HCT116 (cell line): Measurements from ENCODE around the gene SEC11A. TPM values are rescaled to one million over a fixed set of nuclear protein-coding genes. Genes with fewer than 3 reads are reported as not detected.

Experiments
- ATAC-seq: fragments of 200-7000 bp; cut with Tn5 transposase; 2 replicates; pipeline ENCODE4 v1.9.1; 2020; ENCODE audit warnings: mild to moderate bottlenecking, moderate library complexity
- BruUV-seq: library from RNA; stranded (reverse); fragments of 400-500 nt; replicated peaks from 2 replicates; lab custom pipeline; 2021; lab: Mats Ljungman, UMichigan
- CTCF ChIA-PET: fragments of 300-600 bp; sonication (Branson Sonifier 250); formaldehyde crosslinking; loops from one replicate; lab custom pipeline; 2021; ENCODE audit warnings: antibody characterized with exemption; lab: Charles Lee
- POLR2A ChIA-PET: fragments of 300-600, 350-600 bp; sonication (Branson Sonifier 250); formaldehyde crosslinking; loops from one replicate; lab custom pipeline; 2021; ENCODE audit warnings: antibody characterized with exemption; lab: Charles Lee
- RAD21 ChIA-PET, 2 experiments: fragments of 300-600 bp; sonication (Branson Sonifier 250); formaldehyde crosslinking; loops; one replicate each; lab custom pipeline; 2023; ENCODE audit warnings: low total read pairs in 2 of 2; ENCODE audit not compliant: uncharacterized antibody in 2 of 2, unreplicated experiment in 2 of 2, low non-redundant PET in 1 of 2; lab: Charles Lee
- DNase-seq: peaks from one replicate; pipeline ENCODE4 v3.0.0-alpha.2; 2010; ENCODE audit warnings: low read depth, low spot score
- H2AFZ ChIP-seq: fragments of 200-600 bp; shearing (Covaris generic), sonication (generic); 2 replicates; pipeline ENCODE4 v1.6.1; 2017; ENCODE audit warnings: low read depth, mixed run types, mixed read lengths, antibody characterized with exemption, low read length; ENCODE audit not compliant: poor library complexity, severe bottlenecking
- H3K27ac ChIP-seq: 2 replicates; pipeline ENCODE4 v1.5.1; 2012; ENCODE audit warnings: low read depth, low read length
- H3K27me3 ChIP-seq: fragments of 200-600 bp; sonication (generic); 2 replicates; pipeline ENCODE4 v1.6.1; 2016; ENCODE audit warnings: mixed run types, low read length, mixed read lengths; ENCODE audit not compliant: insufficient read depth
- H3K36me3 ChIP-seq, 2 experiments: fragments of 200-500 bp in 1 of 2; fragments of 200-600 bp in 1 of 2; sonication (Bioruptor generic) in 1 of 2; sonication (generic) in 1 of 2; 2 replicates each; pipeline versions ENCODE4 v1.5.1 to v1.6.1; 2014 to 2016; ENCODE audit warnings: low read length in 2 of 2, inconsistent platforms in 1 of 2, mixed read lengths in 1 of 2, mixed run types in 1 of 2; ENCODE audit not compliant: insufficient read depth in 2 of 2, control insufficient read depth in 1 of 2
- H3K4me1 ChIP-seq, 2 experiments: fragments of 200-600 bp in 1 of 2; sonication (generic) in 1 of 2; 2 replicates each; pipeline versions ENCODE4 v1.5.1 to v1.6.1; 2012 to 2017; ENCODE audit warnings: low read length in 2 of 2, inconsistent platforms in 1 of 2, mild to moderate bottlenecking in 1 of 2, mixed read lengths in 1 of 2, mixed run types in 1 of 2, moderate library complexity in 1 of 2; ENCODE audit not compliant: insufficient read depth in 2 of 2, control insufficient read depth in 1 of 2
- H3K4me2 ChIP-seq: fragments of 200-600 bp; sonication (generic); 2 replicates; pipeline ENCODE4 v1.6.1; 2017; ENCODE audit warnings: mixed run types, low read length, mixed read lengths
- H3K4me3 ChIP-seq, 2 experiments: fragments of 200-600 bp in 1 of 2; sonication (generic) in 1 of 2; replicated peaks in 1 of 2; 2 replicates each; pipeline ENCODE4 v1.5.1; 2011 to 2016; ENCODE audit warnings: low read length in 2 of 2, control low read depth in 1 of 2, low read depth in 1 of 2, mild to moderate bottlenecking in 1 of 2, mixed read lengths in 1 of 2, mixed run types in 1 of 2
- H3K79me2 ChIP-seq: fragments of 200-600 bp; sonication (generic); 2 replicates; pipeline ENCODE4 v1.6.1; 2017; ENCODE audit warnings: mild to moderate bottlenecking, mixed run types, low read length, moderate library complexity, mixed read lengths; ENCODE audit not compliant: insufficient read depth
- H3K9ac ChIP-seq: fragments of 200-600 bp; sonication (generic); 2 replicates; pipeline ENCODE4 v1.6.1; 2016; ENCODE audit warnings: low read length, mixed read lengths
- H3K9me2 ChIP-seq: fragments of 200-600 bp; sonication (generic), shearing (Covaris generic); 2 replicates; pipeline ENCODE4 v1.6.1; 2017; ENCODE audit warnings: mixed run types, mild to moderate bottlenecking, moderate library complexity; ENCODE audit not compliant: insufficient read depth
- H3K9me3 ChIP-seq, 2 experiments: fragments of 200-500 bp in 1 of 2; fragments of 200-600 bp in 1 of 2; sonication (Bioruptor generic) in 1 of 2; sonication (generic) in 1 of 2; 2 replicates each; pipeline ENCODE4 v1.6.1; 2014 to 2017; ENCODE audit warnings: low read length in 2 of 2, mixed read lengths in 2 of 2, inconsistent platforms in 1 of 2, low read depth in 1 of 2, mild to moderate bottlenecking in 1 of 2, mixed run types in 1 of 2, moderate library complexity in 1 of 2; ENCODE audit not compliant: control insufficient read depth in 1 of 2, insufficient read depth in 1 of 2
- H4K20me1 ChIP-seq: fragments of 200-600 bp; sonication (generic), shearing (Covaris generic); 2 replicates; pipeline ENCODE4 v1.6.1; 2017; ENCODE audit warnings: mixed run types, mild to moderate bottlenecking, moderate library complexity; ENCODE audit not compliant: insufficient read depth
- CBX3 ChIP-seq: IDR thresholded peaks from 2 replicates; pipeline ENCODE4 v1.6.1; 2012; ENCODE audit warnings: low read depth
- CTCF ChIP-seq, 3 experiments: fragments of 200-600 bp in 1 of 3; sonication (generic) in 1 of 3; IDR thresholded peaks in 2 of 3; conservative IDR thresholded peaks in 1 of 3; 2 replicates each; pipeline ENCODE4 v1.5.1; 2012 to 2017; ENCODE audit warnings: low read depth in 2 of 3, low read length in 2 of 3, antibody characterized with exemption in 1 of 3, borderline replicate concordance in 1 of 3, control low read depth in 1 of 3, mild to moderate bottlenecking in 1 of 3, mixed read lengths in 1 of 3, mixed run types in 1 of 3, moderate library complexity in 1 of 3; ENCODE audit not compliant: insufficient read depth in 1 of 3
- ELF1 ChIP-seq: IDR thresholded peaks from 2 replicates; pipeline ENCODE4 v1.6.1; 2012; ENCODE audit warnings: low read depth, borderline replicate concordance
- EZH2 ChIP-seq: fragments of 200-600 bp; sonication (generic); IDR thresholded peaks from 2 replicates; pipeline ENCODE4 v1.6.1; 2017; ENCODE audit warnings: antibody characterized with exemption, mixed run types
- EZH2phosphoT487 ChIP-seq: fragments of 200-600 bp; IDR thresholded peaks from 2 replicates; pipeline ENCODE4 v1.6.1; 2018; ENCODE audit warnings: antibody characterized with exemption, borderline replicate concordance
- FOSL1 ChIP-seq: IDR thresholded peaks from 2 replicates; pipeline ENCODE4 v1.6.1; 2012; ENCODE audit warnings: low read depth
- MAX ChIP-seq: IDR thresholded peaks from 2 replicates; pipeline ENCODE4 v1.6.1; 2012
- POLR2A ChIP-seq: IDR thresholded peaks from 2 replicates; pipeline ENCODE4 v1.7.0; 2011; ENCODE audit warnings: borderline replicate concordance; ENCODE audit not compliant: insufficient read depth, insufficient read length; ENCODE audit errors: extremely low read depth
- POLR2AphosphoS5 ChIP-seq: IDR thresholded peaks from 2 replicates; pipeline ENCODE4 v1.6.1; 2011; ENCODE audit warnings: mild to moderate bottlenecking, low read depth, low read length, moderate library complexity
- SP1 ChIP-seq: IDR thresholded peaks from 2 replicates; pipeline ENCODE4 v1.6.1; 2012; ENCODE audit warnings: low read depth
- SRF ChIP-seq: IDR thresholded peaks from 2 replicates; pipeline ENCODE4 v1.6.1; 2012; ENCODE audit warnings: low read depth
- TCF7L2 ChIP-seq: IDR thresholded peaks from 2 replicates; pipeline ENCODE4 v1.7.0; 2011; ENCODE audit warnings: borderline replicate concordance, inconsistent platforms; ENCODE audit not compliant: insufficient read depth, insufficient read length; ENCODE audit errors: extremely low read depth
- YY1 ChIP-seq: IDR thresholded peaks from 2 replicates; pipeline ENCODE4 v1.6.1; 2011; ENCODE audit warnings: low read length, low read depth, moderate library complexity, mild to moderate bottlenecking; ENCODE audit not compliant: insufficient replicate concordance; ENCODE audit errors: extremely low read depth
- ZFX ChIP-seq: fragments of 450-650 bp; IDR thresholded peaks from 2 replicates; pipeline ENCODE4 v1.6.1; 2017
- intact Hi-C: fragments of 100-400 bp; cut with micrococcal nuclease; formaldehyde crosslinking; loops from 2 replicates; pipeline ENCODE4 v1.10.0; 2022
- total RNA-seq: library from RNA; stranded (reverse); gene quantifications from one replicate; pipeline ENCODE4 v1.2.1, GENCODE V29; 2021; ENCODE audit not compliant: unreplicated experiment
- TF ChIP-seq, protein P1 (sequence below): IDR thresholded peaks from 2 replicates; pipeline ENCODE4 v1.6.1; 2011; ENCODE audit warnings: mild to moderate bottlenecking, low read length, moderate library complexity; ENCODE audit not compliant: insufficient replicate concordance; ENCODE audit errors: extremely low read depth
- TF ChIP-seq, protein P2 (sequence below): IDR thresholded peaks from 2 replicates; pipeline ENCODE4 v1.6.1; 2012; ENCODE audit warnings: low read depth
- TF ChIP-seq, protein P3 (sequence below): IDR thresholded peaks from 2 replicates; pipeline ENCODE4 v1.6.1; 2012

The SEC11A gene
- total RNA-seq, 1 experiment from 2014 or later, result 175 TPM

- ChIA-PET CTCF (no interaction called here), POLR2A (no interaction called here), RAD21 (interaction anchor here in 1 of 2 experiments (0.7 kb wide), 1 partner anchor 43 kb away, joined by 3 read pairs; no protein-coding TSS in a partner anchor)
- Histone ChIP-seq H3K79me2 (peaks cover 42% of the 10 kb centered on the region), H3K9me2 (no peaks in the 10 kb centered on the region), H3K9ac (no peak overlapping the region), H2AFZ (no peak overlapping the region), H3K4me1 (peaks cover 6 to 28% of the 10 kb centered on the region in 2 experiments; a peak in 3 of 4 replicates), H4K20me1 (no peaks in the 10 kb centered on the region), H3K9me3 (no peaks in the 10 kb centered on the region), H3K36me3 (peaks cover 49 to 62% of the 10 kb centered on the region in 2 experiments), H3K4me3 (no peak overlapping the region), H3K27me3 (no peaks in the 10 kb centered on the region), H3K27ac (no peak overlapping the region), H3K4me2 (no peak overlapping the region)
- no peak for DNase-seq
- intact Hi-C loops, result loop anchor here (10.0 kb wide), 1 partner anchor 125 kb away; no protein-coding TSS in a partner anchor
- no peak for ATAC-seq
- TF ChIP-seq ZFX, result no peak
- TF ChIP-seq FOSL1, result no peak
- TF ChIP-seq SP1, result no peak
- no peak for TF ChIP-seq TCF7L2
- no peak for TF ChIP-seq CTCF (IDR thresholded peaks at IDR 0.05 in 2 of 3, conservative IDR thresholded peaks at IDR 0.05 in 1 of 3; ENCODE audit: borderline replicate concordance in 1 of 3, insufficient read depth in 1 of 3, low read depth in 2 of 3, low read length in 2 of 3)
- TF ChIP-seq, protein P1, sequence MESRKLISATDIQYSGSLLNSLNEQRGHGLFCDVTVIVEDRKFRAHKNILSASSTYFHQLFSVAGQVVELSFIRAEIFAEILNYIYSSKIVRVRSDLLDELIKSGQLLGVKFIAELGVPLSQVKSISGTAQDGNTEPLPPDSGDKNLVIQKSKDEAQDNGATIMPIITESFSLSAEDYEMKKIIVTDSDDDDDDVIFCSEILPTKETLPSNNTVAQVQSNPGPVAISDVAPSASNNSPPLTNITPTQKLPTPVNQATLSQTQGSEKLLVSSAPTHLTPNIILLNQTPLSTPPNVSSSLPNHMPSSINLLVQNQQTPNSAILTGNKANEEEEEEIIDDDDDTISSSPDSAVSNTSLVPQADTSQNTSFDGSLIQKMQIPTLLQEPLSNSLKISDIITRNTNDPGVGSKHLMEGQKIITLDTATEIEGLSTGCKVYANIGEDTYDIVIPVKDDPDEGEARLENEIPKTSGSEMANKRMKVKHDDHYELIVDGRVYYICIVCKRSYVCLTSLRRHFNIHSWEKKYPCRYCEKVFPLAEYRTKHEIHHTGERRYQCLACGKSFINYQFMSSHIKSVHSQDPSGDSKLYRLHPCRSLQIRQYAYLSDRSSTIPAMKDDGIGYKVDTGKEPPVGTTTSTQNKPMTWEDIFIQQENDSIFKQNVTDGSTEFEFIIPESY, result no peak
- no peak for TF ChIP-seq YY1
- no peak for TF ChIP-seq POLR2A
- TF ChIP-seq SRF, result no peak
- TF ChIP-seq, protein P2, sequence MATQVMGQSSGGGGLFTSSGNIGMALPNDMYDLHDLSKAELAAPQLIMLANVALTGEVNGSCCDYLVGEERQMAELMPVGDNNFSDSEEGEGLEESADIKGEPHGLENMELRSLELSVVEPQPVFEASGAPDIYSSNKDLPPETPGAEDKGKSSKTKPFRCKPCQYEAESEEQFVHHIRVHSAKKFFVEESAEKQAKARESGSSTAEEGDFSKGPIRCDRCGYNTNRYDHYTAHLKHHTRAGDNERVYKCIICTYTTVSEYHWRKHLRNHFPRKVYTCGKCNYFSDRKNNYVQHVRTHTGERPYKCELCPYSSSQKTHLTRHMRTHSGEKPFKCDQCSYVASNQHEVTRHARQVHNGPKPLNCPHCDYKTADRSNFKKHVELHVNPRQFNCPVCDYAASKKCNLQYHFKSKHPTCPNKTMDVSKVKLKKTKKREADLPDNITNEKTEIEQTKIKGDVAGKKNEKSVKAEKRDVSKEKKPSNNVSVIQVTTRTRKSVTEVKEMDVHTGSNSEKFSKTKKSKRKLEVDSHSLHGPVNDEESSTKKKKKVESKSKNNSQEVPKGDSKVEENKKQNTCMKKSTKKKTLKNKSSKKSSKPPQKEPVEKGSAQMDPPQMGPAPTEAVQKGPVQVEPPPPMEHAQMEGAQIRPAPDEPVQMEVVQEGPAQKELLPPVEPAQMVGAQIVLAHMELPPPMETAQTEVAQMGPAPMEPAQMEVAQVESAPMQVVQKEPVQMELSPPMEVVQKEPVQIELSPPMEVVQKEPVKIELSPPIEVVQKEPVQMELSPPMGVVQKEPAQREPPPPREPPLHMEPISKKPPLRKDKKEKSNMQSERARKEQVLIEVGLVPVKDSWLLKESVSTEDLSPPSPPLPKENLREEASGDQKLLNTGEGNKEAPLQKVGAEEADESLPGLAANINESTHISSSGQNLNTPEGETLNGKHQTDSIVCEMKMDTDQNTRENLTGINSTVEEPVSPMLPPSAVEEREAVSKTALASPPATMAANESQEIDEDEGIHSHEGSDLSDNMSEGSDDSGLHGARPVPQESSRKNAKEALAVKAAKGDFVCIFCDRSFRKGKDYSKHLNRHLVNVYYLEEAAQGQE, result no peak
- TF ChIP-seq, protein P3, sequence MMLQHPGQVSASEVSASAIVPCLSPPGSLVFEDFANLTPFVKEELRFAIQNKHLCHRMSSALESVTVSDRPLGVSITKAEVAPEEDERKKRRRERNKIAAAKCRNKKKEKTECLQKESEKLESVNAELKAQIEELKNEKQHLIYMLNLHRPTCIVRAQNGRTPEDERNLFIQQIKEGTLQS, result no peak
- no peak for TF ChIP-seq EZH2phosphoT487
- no peak for TF ChIP-seq POLR2AphosphoS5
- TF ChIP-seq EZH2, result no peak
- TF ChIP-seq MAX, result no peak
- TF ChIP-seq ELF1, result no peak
- TF ChIP-seq CBX3, result no peak
- no TSS peak for BruUV-seq
Observed at GRCh38 chr15:84649706-84650105, 66.2 kb downstream of the SEC11A start.
